ENCODE data around the gene EPB41L2. TPM values are rescaled to one million over a fixed set of nuclear protein-coding genes. Genes with fewer than 3 reads are reported as not detected.
A peak's percentile ranks its signal among the peaks of the same experiment; 100 is the strongest.

Gene EPB41L2
- total RNA-seq, 1 donor from 2014 or later, result 61.8 TPM

GRCh38 chr6:130885392-130886192 lies 177.5 kb downstream of the EPB41L2 start:
- peak; percentile 82 for DNase-seq (ENCODE audit: low spot score)
- no peaks in the 10 kb centered on the region for H3K4me1 ChIP-seq
- H3K4me1 Mint-ChIP-seq, result no peaks in the 10 kb centered on the region
- TF ChIP-seq CTCF (IDR thresholded peaks at IDR 0.05) (peak; percentile 98), EZH2 (IDR thresholded peaks at IDR 0.05) (no peak), EZH2phosphoT487 (IDR thresholded peaks at IDR 0.05) (no peak)
- no peak overlapping the region for H3K27ac Mint-ChIP-seq
- no peaks in the 10 kb centered on the region for H3K9me3 Mint-ChIP-seq
- no peaks in the 10 kb centered on the region for H3K36me3 ChIP-seq
- H4K20me1 ChIP-seq (ENCODE audit: low read depth), result no peaks in the 10 kb centered on the region
- H3K9me3 ChIP-seq (ENCODE audit: low read depth), result no peaks in the 10 kb centered on the region
- no peak overlapping the region for H3K4me3 ChIP-seq
- H3K36me3 Mint-ChIP-seq, result peaks cover 8% of the 10 kb centered on the region
- H3K9ac ChIP-seq, result no peak overlapping the region
- H3F3A ChIP-seq (ENCODE audit: low read depth), result no peaks in the 10 kb centered on the region
- H3K4me2 ChIP-seq, result no peak overlapping the region
- no peaks in the 10 kb centered on the region for H3K27me3 ChIP-seq
- H3K27me3 Mint-ChIP-seq (ENCODE audit: insufficient read depth, low read depth), result no peaks in the 10 kb centered on the region
- no peak overlapping the region for H3K4me3 Mint-ChIP-seq
- no peak overlapping the region for H3K27ac ChIP-seq
- no peaks in the 10 kb centered on the region for H3K79me2 ChIP-seq (ENCODE audit: low read depth)
- no peak overlapping the region for H2AFZ ChIP-seq (replicated peaks)

GRCh38 chr6:130882370-130882769 lies 180.7 kb downstream of the EPB41L2 start:
- Mint-ChIP-seq H3K4me1 (no peaks in the 10 kb centered on the region), H3K27ac (no peak overlapping the region), H3K27me3 (ENCODE audit: insufficient read depth, low read depth) (no peaks in the 10 kb centered on the region), H3K36me3 (peaks cover 3% of the 10 kb centered on the region), H3K9me3 (no peaks in the 10 kb centered on the region), H3K4me3 (no peak overlapping the region)
- no peak overlapping the region for H2AFZ ChIP-seq (replicated peaks)
- H3K79me2 ChIP-seq (ENCODE audit: low read depth), result no peaks in the 10 kb centered on the region
- H3K36me3 ChIP-seq, result no peaks in the 10 kb centered on the region
- H3K4me2 ChIP-seq, result no peak overlapping the region
- no peaks in the 10 kb centered on the region for H3F3A ChIP-seq (ENCODE audit: low read depth)
- H3K27me3 ChIP-seq, result no peaks in the 10 kb centered on the region
- H3K9ac ChIP-seq, result no peak overlapping the region
- no peak for DNase-seq (ENCODE audit: low spot score)
- no peak for TF ChIP-seq EZH2 (IDR thresholded peaks at IDR 0.05)
- TF ChIP-seq EZH2phosphoT487 (IDR thresholded peaks at IDR 0.05), result no peak
- no peak for TF ChIP-seq CTCF (IDR thresholded peaks at IDR 0.05)
- H3K4me1 ChIP-seq, result no peaks in the 10 kb centered on the region
- H3K4me3 ChIP-seq, result no peak overlapping the region
- no peaks in the 10 kb centered on the region for H4K20me1 ChIP-seq (ENCODE audit: low read depth)
- no peak overlapping the region for H3K27ac ChIP-seq
- H3K9me3 ChIP-seq (ENCODE audit: low read depth), result no peaks in the 10 kb centered on the region

GRCh38 chr6:130879826-130880225 lies 183.2 kb downstream of the EPB41L2 start:
- H3K4me1 Mint-ChIP-seq, result no peaks in the 10 kb centered on the region
- DNase-seq (ENCODE audit: low spot score), result no peak
- Histone ChIP-seq H2AFZ (replicated peaks) (no peak overlapping the region), H3K4me2 (no peak overlapping the region), H3K4me3 (no peak overlapping the region), H4K20me1 (ENCODE audit: low read depth) (no peaks in the 10 kb centered on the region), H3K27ac (no peak overlapping the region), H3K36me3 (no peaks in the 10 kb centered on the region), H3F3A (ENCODE audit: low read depth) (no peaks in the 10 kb centered on the region), H3K9me3 (ENCODE audit: low read depth) (no peaks in the 10 kb centered on the region), H3K9ac (no peak overlapping the region), H3K79me2 (ENCODE audit: low read depth) (no peaks in the 10 kb centered on the region), H3K4me1 (no peaks in the 10 kb centered on the region), H3K27me3 (no peaks in the 10 kb centered on the region)
- TF ChIP-seq CTCF (IDR thresholded peaks at IDR 0.05) (no peak), EZH2phosphoT487 (IDR thresholded peaks at IDR 0.05) (no peak), EZH2 (IDR thresholded peaks at IDR 0.05) (no peak)
- H3K27ac Mint-ChIP-seq, result no peak overlapping the region
- peaks cover 2% of the 10 kb centered on the region for H3K36me3 Mint-ChIP-seq
- no peaks in the 10 kb centered on the region for H3K9me3 Mint-ChIP-seq
- no peak overlapping the region for H3K4me3 Mint-ChIP-seq
- H3K27me3 Mint-ChIP-seq (ENCODE audit: insufficient read depth, low read depth), result no peaks in the 10 kb centered on the region
